22Rv1 (cell line): ENCODE data around the gene CXCR4.

Experiments
- ZFX ChIP-seq: fragments of 450-650 bp; IDR thresholded peaks from 2 replicates; pipeline ENCODE4 v1.6.1; 2017; ENCODE audit warnings: antibody characterized with exemption, borderline replicate concordance
- TF ChIP-seq, protein P1 (sequence below): fragments of 450-650 bp; IDR thresholded peaks from 2 replicates; pipeline ENCODE4 v1.5.1; 2017; ENCODE audit warnings: mild to moderate bottlenecking

DNA sequence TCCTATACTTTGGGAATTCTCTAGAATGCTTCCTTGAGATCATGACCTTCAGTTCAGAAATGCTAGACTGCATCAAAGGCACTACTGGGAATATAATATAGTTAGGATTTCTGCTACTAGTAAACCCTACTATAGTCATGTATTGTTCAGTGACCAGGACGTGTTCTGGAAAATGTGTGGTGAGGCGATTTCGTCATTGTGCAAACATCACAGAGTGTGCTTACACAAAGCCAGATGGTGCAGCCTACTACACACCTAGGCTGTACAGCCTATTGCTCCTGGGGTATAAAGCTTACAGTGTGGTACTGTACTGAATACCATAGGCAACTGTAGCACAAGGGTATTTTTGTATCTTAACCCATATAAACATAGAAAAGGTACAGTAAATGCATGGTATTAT lies 13.0 kb downstream of the CXCR4 start:
- TF ChIP-seq, protein P1, sequence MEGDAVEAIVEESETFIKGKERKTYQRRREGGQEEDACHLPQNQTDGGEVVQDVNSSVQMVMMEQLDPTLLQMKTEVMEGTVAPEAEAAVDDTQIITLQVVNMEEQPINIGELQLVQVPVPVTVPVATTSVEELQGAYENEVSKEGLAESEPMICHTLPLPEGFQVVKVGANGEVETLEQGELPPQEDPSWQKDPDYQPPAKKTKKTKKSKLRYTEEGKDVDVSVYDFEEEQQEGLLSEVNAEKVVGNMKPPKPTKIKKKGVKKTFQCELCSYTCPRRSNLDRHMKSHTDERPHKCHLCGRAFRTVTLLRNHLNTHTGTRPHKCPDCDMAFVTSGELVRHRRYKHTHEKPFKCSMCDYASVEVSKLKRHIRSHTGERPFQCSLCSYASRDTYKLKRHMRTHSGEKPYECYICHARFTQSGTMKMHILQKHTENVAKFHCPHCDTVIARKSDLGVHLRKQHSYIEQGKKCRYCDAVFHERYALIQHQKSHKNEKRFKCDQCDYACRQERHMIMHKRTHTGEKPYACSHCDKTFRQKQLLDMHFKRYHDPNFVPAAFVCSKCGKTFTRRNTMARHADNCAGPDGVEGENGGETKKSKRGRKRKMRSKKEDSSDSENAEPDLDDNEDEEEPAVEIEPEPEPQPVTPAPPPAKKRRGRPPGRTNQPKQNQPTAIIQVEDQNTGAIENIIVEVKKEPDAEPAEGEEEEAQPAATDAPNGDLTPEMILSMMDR: no peak
- TF ChIP-seq ZFX: no peak
